Kidney (tissue), 14 donors: Measurements from ENCODE around the gene GFOD1. TPM values are rescaled to one million over a fixed set of nuclear protein-coding genes. Genes with fewer than 3 reads are reported as not detected.

Source experiments
- DNase-seq, 5 donors: peaks; one replicate each; pipeline ENCODE4 v3.0.0-alpha.2; 2013 to 2020
- FAIRE-seq: peaks from 2 replicates; lab custom pipeline; 2012; peaks lifted over from hg19 to GRCh38; lab: Jason Lieb, UNC
- H3K27ac ChIP-seq, 2 donors: one replicate each; pipeline ENCODE4 v1.7.0; 2013; ENCODE audit warnings: low read depth in 2 of 2, low read length in 2 of 2, inconsistent platforms in 1 of 2
- H3K27me3 ChIP-seq: one replicate; pipeline ENCODE4 v1.7.1; 2013; ENCODE audit warnings: low read length, inconsistent platforms; ENCODE audit not compliant: control insufficient read depth, insufficient read depth
- H3K36me3 ChIP-seq, 3 donors: one replicate each; pipeline versions ENCODE4 v1.7.0 to v1.7.1; 2013; ENCODE audit warnings: low read length in 3 of 3, control low read depth in 1 of 3, inconsistent platforms in 1 of 3; ENCODE audit not compliant: insufficient read depth in 3 of 3, control insufficient read depth in 2 of 3
- H3K4me1 ChIP-seq, 3 donors: one replicate each; pipeline versions ENCODE4 v1.7.0 to v1.7.1; 2013; ENCODE audit warnings: low read length in 3 of 3, inconsistent platforms in 1 of 3, low read depth in 1 of 3; ENCODE audit not compliant: control insufficient read depth in 2 of 3, insufficient read depth in 2 of 3
- H3K4me3 ChIP-seq, 3 donors: one replicate each; pipeline versions ENCODE4 v1.7.0 to v1.8.1; 2013; ENCODE audit warnings: low read length in 3 of 3, control low read depth in 1 of 3, inconsistent platforms in 1 of 3
- H3K9ac ChIP-seq, 3 donors: one replicate each; pipeline versions ENCODE4 v1.7.0 to v1.7.1; 2013; ENCODE audit warnings: low read length in 3 of 3, control low read depth in 1 of 3, inconsistent platforms in 1 of 3
- H3K9me3 ChIP-seq, 3 donors: one replicate each; pipeline versions ENCODE4 v1.7.0 to v1.7.1; 2013; ENCODE audit warnings: low read length in 3 of 3, control low read depth in 1 of 3, inconsistent platforms in 1 of 3; ENCODE audit not compliant: control insufficient read depth in 2 of 3, insufficient read depth in 1 of 3
- intact Hi-C: fragments of 100-400 bp; cut with DNase I; formaldehyde crosslinking; loops from one replicate; pipeline ENCODE4 v1.11.1; 2022
- polyA plus RNA-seq: library from polyadenylated mRNA; stranded (reverse); fragments of 350-450 nt; fragmentation: Illumina TruSeq; extraction: RNeasy Lipid Tissue Mini Kit (QIAGEN cat#74804); gene quantifications from one replicate; pipeline ENCODE4 v1.2.3, GENCODE V29; 2014; ENCODE audit warnings: low read depth, low replicate concordance; ENCODE audit not compliant: insufficient read depth
- total RNA-seq: library from RNA; stranded (reverse); fragmentation: NEBNext Ultra II Directional; extraction: Animal tissue kit (Norgen Biotek cat#: 25700); gene quantifications from one replicate; pipeline ENCODE4 v1.2.1, GENCODE V29; 2021
- TF ChIP-seq, protein P1 (sequence below): IDR thresholded peaks from 3 replicates; pipeline ENCODE4 v1.5.1; 2012; ENCODE audit warnings: mild to moderate bottlenecking, moderate library complexity, borderline replicate concordance; ENCODE audit not compliant: insufficient read depth; ENCODE audit errors: extremely low read depth
- donor health status: control.
- donor health status: control.
- donor health status: control.
- donor health status: control.
- donor health status: control.
- donor health status: DM: yes; HTN: yes; CAD: no.
- donor health status: Normal renal cell carcinoma (clear cell type).

Gene GFOD1
- total and polyA plus RNA-seq, 2 donors from 2014 or later = 2.1 to 14.6 TPM

DNA sequence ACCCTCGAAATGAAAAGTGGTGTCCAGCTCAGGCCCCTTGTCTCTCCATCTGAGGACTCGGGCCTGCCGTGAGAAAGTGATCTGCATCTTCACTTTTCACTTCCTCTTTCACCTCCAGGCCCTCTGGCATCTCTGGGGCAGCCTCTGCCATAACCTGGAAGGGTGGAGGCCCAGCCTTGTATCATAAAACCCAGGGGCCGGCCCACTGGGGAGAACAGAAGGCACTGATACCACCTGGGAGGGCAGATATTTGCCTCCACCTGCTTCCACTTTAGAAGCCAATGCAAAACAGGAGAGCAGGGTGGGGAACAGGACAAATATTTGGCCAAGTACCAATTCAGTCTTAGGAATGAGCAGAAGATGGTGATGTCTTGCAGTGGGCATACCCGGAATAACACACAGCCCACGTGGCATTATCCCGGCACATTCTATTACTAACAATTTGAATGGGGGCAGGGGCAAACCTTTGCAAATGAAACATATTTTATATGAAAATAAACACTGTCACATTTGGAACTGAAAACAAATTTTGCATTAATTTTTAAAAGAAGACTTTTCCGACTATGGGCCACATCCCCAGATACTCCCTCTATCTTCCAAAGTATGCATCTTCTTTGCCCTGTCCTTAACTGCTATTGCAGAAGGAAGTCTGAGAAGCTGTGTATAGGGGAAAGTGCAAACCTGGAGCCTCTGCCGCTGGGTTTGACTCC lies 89.9 kb downstream of the GFOD1 start:
- TF ChIP-seq, protein P1, sequence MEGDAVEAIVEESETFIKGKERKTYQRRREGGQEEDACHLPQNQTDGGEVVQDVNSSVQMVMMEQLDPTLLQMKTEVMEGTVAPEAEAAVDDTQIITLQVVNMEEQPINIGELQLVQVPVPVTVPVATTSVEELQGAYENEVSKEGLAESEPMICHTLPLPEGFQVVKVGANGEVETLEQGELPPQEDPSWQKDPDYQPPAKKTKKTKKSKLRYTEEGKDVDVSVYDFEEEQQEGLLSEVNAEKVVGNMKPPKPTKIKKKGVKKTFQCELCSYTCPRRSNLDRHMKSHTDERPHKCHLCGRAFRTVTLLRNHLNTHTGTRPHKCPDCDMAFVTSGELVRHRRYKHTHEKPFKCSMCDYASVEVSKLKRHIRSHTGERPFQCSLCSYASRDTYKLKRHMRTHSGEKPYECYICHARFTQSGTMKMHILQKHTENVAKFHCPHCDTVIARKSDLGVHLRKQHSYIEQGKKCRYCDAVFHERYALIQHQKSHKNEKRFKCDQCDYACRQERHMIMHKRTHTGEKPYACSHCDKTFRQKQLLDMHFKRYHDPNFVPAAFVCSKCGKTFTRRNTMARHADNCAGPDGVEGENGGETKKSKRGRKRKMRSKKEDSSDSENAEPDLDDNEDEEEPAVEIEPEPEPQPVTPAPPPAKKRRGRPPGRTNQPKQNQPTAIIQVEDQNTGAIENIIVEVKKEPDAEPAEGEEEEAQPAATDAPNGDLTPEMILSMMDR = no peak
- Histone ChIP-seq H3K4me1 (no peaks in the 10 kb centered on the region), H3K36me3 (no peaks in the 10 kb centered on the region), H3K9me3 (no peaks in the 10 kb centered on the region), H3K9ac (no peak overlapping the region), H3K27ac (no peak overlapping the region), H3K4me3 (no peak overlapping the region), H3K27me3 (no peaks in the 10 kb centered on the region)
- intact Hi-C loops = no loop called here
- DNase-seq (no peak), FAIRE-seq (no peak)

DNA sequence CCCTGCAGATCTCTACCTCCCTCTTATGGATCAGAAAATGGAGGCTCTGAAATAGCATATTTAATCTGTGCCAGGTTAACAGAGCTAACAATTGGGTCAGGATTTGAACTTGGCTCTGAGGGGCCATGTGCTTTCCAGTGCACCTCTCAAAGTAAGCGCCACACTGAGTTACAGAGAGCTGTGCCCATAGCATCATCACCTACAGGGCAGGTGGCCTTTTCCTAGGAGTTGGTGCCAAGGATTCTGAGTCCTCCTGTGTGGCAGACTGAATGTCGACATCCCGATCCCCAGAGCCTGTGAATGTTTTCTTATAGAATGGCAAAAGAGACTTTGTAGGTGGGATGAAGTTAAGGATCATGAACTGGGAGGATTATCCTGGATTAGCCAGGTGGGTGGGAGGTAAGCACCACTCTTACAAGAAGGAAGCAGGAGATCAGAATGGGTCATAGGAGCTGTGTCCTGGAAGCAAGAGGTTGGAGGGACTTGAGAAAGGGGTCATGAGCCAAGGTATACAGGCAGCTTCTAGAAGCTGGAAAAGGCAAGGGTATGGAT lies 91.1 kb downstream of the GFOD1 start:
- H3K27me3 ChIP-seq = no peaks in the 10 kb centered on the region
- DNase-seq = no peak
- H3K4me1 ChIP-seq = no peaks in the 10 kb centered on the region
- no peak for FAIRE-seq
- no peak overlapping the region for H3K9ac ChIP-seq
- intact Hi-C loops = no loop called here
- H3K9me3 ChIP-seq = no peaks in the 10 kb centered on the region
- H3K27ac ChIP-seq = no peak overlapping the region
- TF ChIP-seq, protein P1 = no peak
- no peak overlapping the region for H3K4me3 ChIP-seq
- H3K36me3 ChIP-seq = no peaks in the 10 kb centered on the region

DNA sequence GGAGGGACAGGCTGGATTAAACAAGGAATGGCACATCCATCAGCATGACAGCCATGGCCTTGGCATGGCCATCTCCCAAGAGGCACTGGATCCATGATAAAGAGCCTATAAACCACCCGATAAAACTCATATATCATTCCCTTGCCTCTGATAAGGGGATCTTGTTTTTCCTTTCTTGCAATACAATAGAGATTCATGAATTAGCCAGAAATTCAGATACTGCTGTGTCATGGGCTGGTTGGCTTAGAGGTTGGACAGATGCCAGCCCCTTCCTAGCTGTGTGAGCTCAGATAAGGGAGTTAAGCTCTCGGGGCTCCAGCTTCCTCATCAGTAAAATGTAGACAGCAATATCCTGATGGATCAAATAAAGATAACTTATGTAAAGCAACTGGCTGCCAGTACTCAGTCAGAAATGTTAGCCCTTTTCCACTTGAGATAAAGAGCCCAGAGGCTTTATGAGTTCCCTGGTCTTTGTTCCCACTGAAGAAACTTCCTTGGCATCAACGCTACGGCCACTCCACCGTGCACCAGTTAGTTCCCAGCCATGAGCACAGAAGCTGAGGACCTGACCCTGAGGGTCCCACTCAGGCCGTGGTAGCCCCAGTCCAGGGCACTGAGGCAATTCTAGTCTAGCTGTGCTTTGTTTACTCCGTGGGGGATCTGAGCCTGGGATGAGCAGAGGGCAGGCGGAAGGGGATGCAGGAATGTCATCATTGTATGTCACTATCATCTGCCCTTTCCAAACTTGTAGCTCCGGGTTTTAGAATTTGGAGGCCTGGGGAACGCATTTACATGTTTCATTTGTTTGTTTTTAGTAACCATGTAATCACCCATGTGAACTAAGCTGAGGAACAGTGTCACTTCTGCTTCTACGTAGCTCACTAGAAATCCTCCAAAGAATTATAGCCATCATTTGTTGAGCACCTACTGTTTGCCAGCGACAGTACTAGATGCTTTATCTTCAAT lies 91.8 kb downstream of the GFOD1 start:
- no peaks in the 10 kb centered on the region for H3K9me3 ChIP-seq
- TF ChIP-seq, protein P1 = no peak
- no peaks in the 10 kb centered on the region for H3K4me1 ChIP-seq
- H3K4me3 ChIP-seq = no peak overlapping the region
- no peak for FAIRE-seq
- no peaks in the 10 kb centered on the region for H3K27me3 ChIP-seq
- no peaks in the 10 kb centered on the region for H3K36me3 ChIP-seq
- peak in 3 of 5 donors; percentile 43 to 78 (median 64) for DNase-seq
- H3K9ac ChIP-seq = no peak overlapping the region
- peak overlapping the region in 1 of 2 donors; percentile 2 for H3K27ac ChIP-seq
- intact Hi-C loops = no loop called here
